ENCODE data around the gene SLC9C1.

The SLC9C1 gene

GRCh38 chr3:112097378-112097777, 196.6 kb downstream of the SLC9C1 start:
- no peaks in the 10 kb centered on the region for H3F3A ChIP-seq (ENCODE audit: low read depth)
- no peaks in the 10 kb centered on the region for H3K9me3 ChIP-seq (ENCODE audit: insufficient read depth, low read depth, low read length)
- no peak overlapping the region for H2AFZ ChIP-seq (ENCODE audit: low read length)
- H3K36me3 ChIP-seq (ENCODE audit: insufficient read depth, low read length), result no peaks in the 10 kb centered on the region
- H3K4me3 ChIP-seq (ENCODE audit: low read length, poor library complexity, severe bottlenecking), result no peak overlapping the region
- H3K27me3 ChIP-seq (ENCODE audit: insufficient read depth, low read length, poor library complexity, severe bottlenecking), result peaks cover 100% of the 10 kb centered on the region
- no peaks in the 10 kb centered on the region for H3K9me2 ChIP-seq (replicated peaks; ENCODE audit: low read depth, low read length)
- no peaks in the 10 kb centered on the region for H3K79me2 ChIP-seq (ENCODE audit: insufficient read depth, low read length)
- H3K9ac ChIP-seq (ENCODE audit: low read depth, low read length, poor library complexity, severe bottlenecking), result no peak overlapping the region
- peaks cover 5% of the 10 kb centered on the region for H3K4me1 ChIP-seq (ENCODE audit: insufficient read depth, low read length, poor library complexity, severe bottlenecking)
- TF ChIP-seq CTCF (conservative IDR thresholded peaks at IDR 0.05; ENCODE audit: low read length) (no peak), EZH2phosphoT487 (IDR thresholded peaks at IDR 0.05; ENCODE audit: borderline replicate concordance) (no peak)
- no peaks in the 10 kb centered on the region for H4K20me1 ChIP-seq (ENCODE audit: insufficient read depth, low read length, poor library complexity, severe bottlenecking)
- H3K4me2 ChIP-seq (ENCODE audit: low read depth, low read length, poor library complexity, severe bottlenecking), result no peak overlapping the region

- no peaks in the 10 kb centered on the region for H3K9me2 ChIP-seq (replicated peaks; ENCODE audit: low read depth, low read length)
- H3K4me1 ChIP-seq (ENCODE audit: insufficient read depth, low read length, poor library complexity, severe bottlenecking), result peaks cover 11% of the 10 kb centered on the region
- no peaks in the 10 kb centered on the region for H3F3A ChIP-seq (ENCODE audit: low read depth)
- H3K4me2 ChIP-seq (ENCODE audit: low read depth, low read length, poor library complexity, severe bottlenecking), result no peak overlapping the region
- peaks cover 100% of the 10 kb centered on the region for H3K27me3 ChIP-seq (ENCODE audit: insufficient read depth, low read length, poor library complexity, severe bottlenecking)
- H3K9ac ChIP-seq (ENCODE audit: low read depth, low read length, poor library complexity, severe bottlenecking), result no peak overlapping the region
- no peaks in the 10 kb centered on the region for H3K79me2 ChIP-seq (ENCODE audit: insufficient read depth, low read length)
- H2AFZ ChIP-seq (ENCODE audit: low read length), result no peak overlapping the region
- no peaks in the 10 kb centered on the region for H3K36me3 ChIP-seq (ENCODE audit: insufficient read depth, low read length)
- no peaks in the 10 kb centered on the region for H3K9me3 ChIP-seq (ENCODE audit: insufficient read depth, low read depth, low read length)
- TF ChIP-seq EZH2phosphoT487 (IDR thresholded peaks at IDR 0.05; ENCODE audit: borderline replicate concordance), result no peak
- TF ChIP-seq CTCF (conservative IDR thresholded peaks at IDR 0.05; ENCODE audit: low read length), result no peak
- H4K20me1 ChIP-seq (ENCODE audit: insufficient read depth, low read length, poor library complexity, severe bottlenecking), result no peaks in the 10 kb centered on the region
- no peak overlapping the region for H3K4me3 ChIP-seq (ENCODE audit: low read length, poor library complexity, severe bottlenecking)
These were observed 197.8 kb downstream of the SLC9C1 start for GRCh38 chr3:112096176-112096575.

- Histone ChIP-seq H3K4me3 (ENCODE audit: low read length, poor library complexity, severe bottlenecking) (no peak overlapping the region), H3K36me3 (ENCODE audit: insufficient read depth, low read length) (no peaks in the 10 kb centered on the region), H3K4me1 (ENCODE audit: insufficient read depth, low read length, poor library complexity, severe bottlenecking) (peaks cover 16% of the 10 kb centered on the region), H3K79me2 (ENCODE audit: insufficient read depth, low read length) (no peaks in the 10 kb centered on the region), H3K9me3 (ENCODE audit: insufficient read depth, low read depth, low read length) (no peaks in the 10 kb centered on the region), H3K9me2 (replicated peaks; ENCODE audit: low read depth, low read length) (no peaks in the 10 kb centered on the region), H3K9ac (ENCODE audit: low read depth, low read length, poor library complexity, severe bottlenecking) (no peak overlapping the region), H3K27me3 (ENCODE audit: insufficient read depth, low read length, poor library complexity, severe bottlenecking) (peaks cover 96% of the 10 kb centered on the region), H3F3A (ENCODE audit: low read depth) (0 out of 2 replicates have a peak, but pooled peaks cover 4% of the 10 kb centered on the region), H2AFZ (ENCODE audit: low read length) (no peak overlapping the region), H4K20me1 (ENCODE audit: insufficient read depth, low read length, poor library complexity, severe bottlenecking) (no peaks in the 10 kb centered on the region), H3K4me2 (ENCODE audit: low read depth, low read length, poor library complexity, severe bottlenecking) (no peak overlapping the region)
- TF ChIP-seq CTCF (conservative IDR thresholded peaks at IDR 0.05; ENCODE audit: low read length), result no peak
- no peak for TF ChIP-seq EZH2phosphoT487 (IDR thresholded peaks at IDR 0.05; ENCODE audit: borderline replicate concordance)
These were observed 198.3 kb downstream of the SLC9C1 start for GRCh38 chr3:112095731-112096130.
